K562 (cell line): ENCODE measurements around the gene FBXL13. TPM values are rescaled to one million over a fixed set of nuclear protein-coding genes. Genes with fewer than 3 reads are reported as not detected.

ENCODE experiments used
- AFF1 ChIP-seq, 2 experiments: fragments of 450-650 bp; IDR thresholded peaks; 2 replicates each; pipeline ENCODE4 v1.6.1; 2018; ENCODE audit warnings: mild to moderate bottlenecking in 2 of 2, low read depth in 1 of 2; ENCODE audit not compliant: partially characterized antibody in 2 of 2
- CREB3 ChIP-seq: fragments of 450-650 bp; conservative IDR thresholded peaks from 2 replicates; pipeline ENCODE4 v1.6.1; 2016; ENCODE audit warnings: missing genetic modification characterization, low read depth, mild to moderate bottlenecking, missing compliant biosample characterization, moderate library complexity
- DACH1 ChIP-seq: fragments of 450-650 bp; IDR thresholded peaks from 2 replicates; pipeline ENCODE4 v1.6.1; 2018; ENCODE audit not compliant: partially characterized antibody
- GATA2 ChIP-seq: sonication (generic); formaldehyde crosslinking; IDR thresholded peaks from 2 replicates; pipeline ENCODE4 v1.4.0; 2020; ENCODE audit warnings: mild to moderate bottlenecking, missing genetic modification reagents
- NFIX ChIP-seq: fragments of 250-450 bp; sonication (Bioruptor Pico); IDR thresholded peaks from 2 replicates; pipeline ENCODE4 v1.4.0; 2020; ENCODE audit warnings: low read depth, mild to moderate bottlenecking, moderate library complexity
- NFRKB ChIP-seq: fragments of 450-650 bp; IDR thresholded peaks from 2 replicates; pipeline ENCODE4 v1.6.1; 2016; ENCODE audit warnings: low read depth
- ZNF717 ChIP-seq: fragments of 250-450 bp; sonication (Bioruptor Pico); IDR thresholded peaks from 2 replicates; pipeline ENCODE4 v1.5.0; 2021
- polyA plus RNA-seq, 8 experiments: library from polyadenylated mRNA; depleted of rRNA in 4 of 8; stranded (reverse) in 5 of 8; unstranded in 3 of 8; fragments of >200 nt; fragmentation: Nextera tagmentation in 2 of 8; fragmentation: Illumina TruSeq in 1 of 8; extraction: Ambion mirVana in 2 of 8; extraction: Trizol in 1 of 8; gene quantifications; 2 replicates each; pipeline versions ENCODE4 v1.2.1 to v1.2.3, GENCODE V29; 2011 to 2014; ENCODE audit warnings: inconsistent platforms in 1 of 8, missing spikeins in 1 of 8
- total RNA-seq, 7 experiments: library from RNA; depleted of rRNA in 6 of 7; stranded (reverse); fragments of >200 nt in 6 of 7; fragmentation: Illumina TruSeq in 2 of 7; extraction: Trizol in 2 of 7; gene quantifications; 2 replicates each; pipeline versions ENCODE4 v1.2.1 to v1.2.3, GENCODE V29; 2011 to 2021; ENCODE audit warnings: low replicate concordance in 1 of 7
- TF ChIP-seq, protein P1 (sequence below), 2 experiments: fragments of 450-650 bp; IDR thresholded peaks; 2 replicates each; pipeline ENCODE4 v1.6.1; 2016
- TF ChIP-seq, protein P2 (sequence below): fragments of 450-650 bp; IDR thresholded peaks from 2 replicates; pipeline ENCODE4 v1.6.1; 2016; ENCODE audit warnings: mild to moderate bottlenecking, moderate library complexity

The FBXL13 gene
- total and polyA plus RNA-seq, 9 of the 15 experiments (the other 6 are each of a cell fraction or from before 2014, with no cell fraction given): 16.3 to 55.0 (median 25.4) TPM

- TF ChIP-seq AFF1 (IDR thresholded peaks at IDR 0.05; ENCODE audit: low read depth in 1 of 2, partially characterized antibody in 2 of 2) (peak in 1 of 2 experiments; percentile 14), NFIX (no peak), ZNF717 (CRISPR knock-in tag) (no peak), DACH1 (no peak), NFRKB (peak; percentile 76; the same call in 1 of the 2 replicates), CREB3 (tag) (no peak), GATA2 (CRISPR knock-in tag) (no peak)
- TF ChIP-seq, protein P1, sequence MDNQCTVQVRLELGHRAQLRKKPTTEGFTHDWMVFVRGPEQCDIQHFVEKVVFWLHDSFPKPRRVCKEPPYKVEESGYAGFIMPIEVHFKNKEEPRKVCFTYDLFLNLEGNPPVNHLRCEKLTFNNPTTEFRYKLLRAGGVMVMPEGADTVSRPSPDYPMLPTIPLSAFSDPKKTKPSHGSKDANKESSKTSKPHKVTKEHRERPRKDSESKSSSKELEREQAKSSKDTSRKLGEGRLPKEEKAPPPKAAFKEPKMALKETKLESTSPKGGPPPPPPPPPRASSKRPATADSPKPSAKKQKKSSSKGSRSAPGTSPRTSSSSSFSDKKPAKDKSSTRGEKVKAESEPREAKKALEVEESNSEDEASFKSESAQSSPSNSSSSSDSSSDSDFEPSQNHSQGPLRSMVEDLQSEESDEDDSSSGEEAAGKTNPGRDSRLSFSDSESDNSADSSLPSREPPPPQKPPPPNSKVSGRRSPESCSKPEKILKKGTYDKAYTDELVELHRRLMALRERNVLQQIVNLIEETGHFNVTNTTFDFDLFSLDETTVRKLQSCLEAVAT (IDR thresholded peaks at IDR 0.05): 0 out of 4 replicates have a peak, but pooled peaks of 1 of the 2 experiments have one; percentile 21
- TF ChIP-seq, protein P2, sequence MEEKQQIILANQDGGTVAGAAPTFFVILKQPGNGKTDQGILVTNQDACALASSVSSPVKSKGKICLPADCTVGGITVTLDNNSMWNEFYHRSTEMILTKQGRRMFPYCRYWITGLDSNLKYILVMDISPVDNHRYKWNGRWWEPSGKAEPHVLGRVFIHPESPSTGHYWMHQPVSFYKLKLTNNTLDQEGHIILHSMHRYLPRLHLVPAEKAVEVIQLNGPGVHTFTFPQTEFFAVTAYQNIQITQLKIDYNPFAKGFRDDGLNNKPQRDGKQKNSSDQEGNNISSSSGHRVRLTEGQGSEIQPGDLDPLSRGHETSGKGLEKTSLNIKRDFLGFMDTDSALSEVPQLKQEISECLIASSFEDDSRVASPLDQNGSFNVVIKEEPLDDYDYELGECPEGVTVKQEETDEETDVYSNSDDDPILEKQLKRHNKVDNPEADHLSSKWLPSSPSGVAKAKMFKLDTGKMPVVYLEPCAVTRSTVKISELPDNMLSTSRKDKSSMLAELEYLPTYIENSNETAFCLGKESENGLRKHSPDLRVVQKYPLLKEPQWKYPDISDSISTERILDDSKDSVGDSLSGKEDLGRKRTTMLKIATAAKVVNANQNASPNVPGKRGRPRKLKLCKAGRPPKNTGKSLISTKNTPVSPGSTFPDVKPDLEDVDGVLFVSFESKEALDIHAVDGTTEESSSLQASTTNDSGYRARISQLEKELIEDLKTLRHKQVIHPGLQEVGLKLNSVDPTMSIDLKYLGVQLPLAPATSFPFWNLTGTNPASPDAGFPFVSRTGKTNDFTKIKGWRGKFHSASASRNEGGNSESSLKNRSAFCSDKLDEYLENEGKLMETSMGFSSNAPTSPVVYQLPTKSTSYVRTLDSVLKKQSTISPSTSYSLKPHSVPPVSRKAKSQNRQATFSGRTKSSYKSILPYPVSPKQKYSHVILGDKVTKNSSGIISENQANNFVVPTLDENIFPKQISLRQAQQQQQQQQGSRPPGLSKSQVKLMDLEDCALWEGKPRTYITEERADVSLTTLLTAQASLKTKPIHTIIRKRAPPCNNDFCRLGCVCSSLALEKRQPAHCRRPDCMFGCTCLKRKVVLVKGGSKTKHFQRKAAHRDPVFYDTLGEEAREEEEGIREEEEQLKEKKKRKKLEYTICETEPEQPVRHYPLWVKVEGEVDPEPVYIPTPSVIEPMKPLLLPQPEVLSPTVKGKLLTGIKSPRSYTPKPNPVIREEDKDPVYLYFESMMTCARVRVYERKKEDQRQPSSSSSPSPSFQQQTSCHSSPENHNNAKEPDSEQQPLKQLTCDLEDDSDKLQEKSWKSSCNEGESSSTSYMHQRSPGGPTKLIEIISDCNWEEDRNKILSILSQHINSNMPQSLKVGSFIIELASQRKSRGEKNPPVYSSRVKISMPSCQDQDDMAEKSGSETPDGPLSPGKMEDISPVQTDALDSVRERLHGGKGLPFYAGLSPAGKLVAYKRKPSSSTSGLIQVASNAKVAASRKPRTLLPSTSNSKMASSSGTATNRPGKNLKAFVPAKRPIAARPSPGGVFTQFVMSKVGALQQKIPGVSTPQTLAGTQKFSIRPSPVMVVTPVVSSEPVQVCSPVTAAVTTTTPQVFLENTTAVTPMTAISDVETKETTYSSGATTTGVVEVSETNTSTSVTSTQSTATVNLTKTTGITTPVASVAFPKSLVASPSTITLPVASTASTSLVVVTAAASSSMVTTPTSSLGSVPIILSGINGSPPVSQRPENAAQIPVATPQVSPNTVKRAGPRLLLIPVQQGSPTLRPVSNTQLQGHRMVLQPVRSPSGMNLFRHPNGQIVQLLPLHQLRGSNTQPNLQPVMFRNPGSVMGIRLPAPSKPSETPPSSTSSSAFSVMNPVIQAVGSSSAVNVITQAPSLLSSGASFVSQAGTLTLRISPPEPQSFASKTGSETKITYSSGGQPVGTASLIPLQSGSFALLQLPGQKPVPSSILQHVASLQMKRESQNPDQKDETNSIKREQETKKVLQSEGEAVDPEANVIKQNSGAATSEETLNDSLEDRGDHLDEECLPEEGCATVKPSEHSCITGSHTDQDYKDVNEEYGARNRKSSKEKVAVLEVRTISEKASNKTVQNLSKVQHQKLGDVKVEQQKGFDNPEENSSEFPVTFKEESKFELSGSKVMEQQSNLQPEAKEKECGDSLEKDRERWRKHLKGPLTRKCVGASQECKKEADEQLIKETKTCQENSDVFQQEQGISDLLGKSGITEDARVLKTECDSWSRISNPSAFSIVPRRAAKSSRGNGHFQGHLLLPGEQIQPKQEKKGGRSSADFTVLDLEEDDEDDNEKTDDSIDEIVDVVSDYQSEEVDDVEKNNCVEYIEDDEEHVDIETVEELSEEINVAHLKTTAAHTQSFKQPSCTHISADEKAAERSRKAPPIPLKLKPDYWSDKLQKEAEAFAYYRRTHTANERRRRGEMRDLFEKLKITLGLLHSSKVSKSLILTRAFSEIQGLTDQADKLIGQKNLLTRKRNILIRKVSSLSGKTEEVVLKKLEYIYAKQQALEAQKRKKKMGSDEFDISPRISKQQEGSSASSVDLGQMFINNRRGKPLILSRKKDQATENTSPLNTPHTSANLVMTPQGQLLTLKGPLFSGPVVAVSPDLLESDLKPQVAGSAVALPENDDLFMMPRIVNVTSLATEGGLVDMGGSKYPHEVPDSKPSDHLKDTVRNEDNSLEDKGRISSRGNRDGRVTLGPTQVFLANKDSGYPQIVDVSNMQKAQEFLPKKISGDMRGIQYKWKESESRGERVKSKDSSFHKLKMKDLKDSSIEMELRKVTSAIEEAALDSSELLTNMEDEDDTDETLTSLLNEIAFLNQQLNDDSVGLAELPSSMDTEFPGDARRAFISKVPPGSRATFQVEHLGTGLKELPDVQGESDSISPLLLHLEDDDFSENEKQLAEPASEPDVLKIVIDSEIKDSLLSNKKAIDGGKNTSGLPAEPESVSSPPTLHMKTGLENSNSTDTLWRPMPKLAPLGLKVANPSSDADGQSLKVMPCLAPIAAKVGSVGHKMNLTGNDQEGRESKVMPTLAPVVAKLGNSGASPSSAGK: peak; percentile 55; the same call in 1 of the 2 replicates
Measured at GRCh38 chr7:103073989-103074518, 542 bp downstream of the FBXL13 start (continued).
